ENCODE measurements around the gene MTPN. TPM values are rescaled to one million over a fixed set of nuclear protein-coding genes. Genes with fewer than 3 reads are reported as not detected.

Gene MTPN
- total and polyA plus RNA-seq, 10 of the 15 experiments (the other 5 are each of a cell fraction or from before 2014, with no cell fraction given), result 38.7 to 146 (median 85.4) TPM

- SMC1A ChIA-PET (ENCODE audit: uncharacterized antibody, unreplicated experiment), result interaction anchor here (0.9 to 1.9 kb wide), 5 partner anchors 10 to 72 kb away, joined by 3 to 4 read pairs (median 3); no protein-coding TSS in a partner anchor
- RAD21 ChIA-PET (ENCODE audit: unreplicated experiment), result no interaction called here
- ATAC-seq (peak; percentile 38), DNase-seq (ENCODE audit: low read depth, low spot score) (no peak), FAIRE-seq (no peak)
- intact Hi-C loops (cut with micrococcal nuclease; ENCODE audit: unreplicated experiment) (no loop called here), in situ Hi-C loops (cut with MboI) (no loop called here)
- TF ChIP-seq CHD4 (IDR thresholded peaks at IDR 0.05), result no peak
- TF ChIP-seq RCOR1 (conservative IDR thresholded peaks at IDR 0.05; ENCODE audit: low read depth, low read length), result no peak
- TF ChIP-seq ATF7 (IDR thresholded peaks at IDR 0.05; ENCODE audit: low read depth), result peak; percentile 91
- no peak for TF ChIP-seq ZNF274 (IDR thresholded peaks at IDR 0.05; ENCODE audit: insufficient read depth, insufficient read length)
- TF ChIP-seq E2F4 (IDR thresholded peaks at IDR 0.05; ENCODE audit: low read depth, low read length), result no peak
- TF ChIP-seq RELB (IDR thresholded peaks at IDR 0.05; ENCODE audit: low read depth), result no peak
- TF ChIP-seq BRCA1 (IDR thresholded peaks at IDR 0.05; ENCODE audit: low read depth, low read length), result no peak
- TF ChIP-seq RUNX3 (IDR thresholded peaks at IDR 0.05; ENCODE audit: low read length), result no peak
- no peak for TF ChIP-seq RBBP5 (conservative IDR thresholded peaks at IDR 0.05)
- no peak for TF ChIP-seq SIN3A (IDR thresholded peaks at IDR 0.05; ENCODE audit: low read depth, low read length)
- TF ChIP-seq, protein P1, sequence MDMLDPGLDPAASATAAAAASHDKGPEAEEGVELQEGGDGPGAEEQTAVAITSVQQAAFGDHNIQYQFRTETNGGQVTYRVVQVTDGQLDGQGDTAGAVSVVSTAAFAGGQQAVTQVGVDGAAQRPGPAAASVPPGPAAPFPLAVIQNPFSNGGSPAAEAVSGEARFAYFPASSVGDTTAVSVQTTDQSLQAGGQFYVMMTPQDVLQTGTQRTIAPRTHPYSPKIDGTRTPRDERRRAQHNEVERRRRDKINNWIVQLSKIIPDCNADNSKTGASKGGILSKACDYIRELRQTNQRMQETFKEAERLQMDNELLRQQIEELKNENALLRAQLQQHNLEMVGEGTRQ (IDR thresholded peaks at IDR 0.05; ENCODE audit: borderline replicate concordance, low read depth, low read length), result no peak
- TF ChIP-seq TAF1 (IDR thresholded peaks at IDR 0.05; ENCODE audit: borderline replicate concordance, low read depth, low read length), result no peak
- TF ChIP-seq DPF2 (IDR thresholded peaks at IDR 0.05), result no peak
- TF ChIP-seq JUNB (IDR thresholded peaks at IDR 0.05), result peak; percentile 34; the same call in 1 of the 2 replicates
- TF ChIP-seq NRF1 (conservative IDR thresholded peaks at IDR 0.05; ENCODE audit: low read depth, low read length), result no peak
- TF ChIP-seq, protein P2, sequence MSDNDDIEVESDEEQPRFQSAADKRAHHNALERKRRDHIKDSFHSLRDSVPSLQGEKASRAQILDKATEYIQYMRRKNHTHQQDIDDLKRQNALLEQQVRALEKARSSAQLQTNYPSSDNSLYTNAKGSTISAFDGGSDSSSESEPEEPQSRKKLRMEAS (IDR thresholded peaks at IDR 0.05; ENCODE audit: low read depth, low read length), result no peak
- TF ChIP-seq STAT1 (conservative IDR thresholded peaks at IDR 0.05), result no peak
- Histone ChIP-seq H3K4me2 (ENCODE audit: control insufficient read depth, insufficient read depth) (no peak overlapping the region), H3K27ac (ENCODE audit: control insufficient read depth, insufficient read depth) (no peak overlapping the region), H3K9ac (ENCODE audit: control insufficient read depth, insufficient read depth, low read length) (no peak overlapping the region), H3K9me3 (replicated peaks; ENCODE audit: control insufficient read depth, insufficient read depth, low read length) (no peaks in the 10 kb centered on the region), H3K4me3 (no peak overlapping the region), H3K4me1 (ENCODE audit: control insufficient read depth, insufficient read depth, low read length) (no peaks in the 10 kb centered on the region), H3K79me2 (ENCODE audit: control insufficient read depth, insufficient read depth, low read length) (no peaks in the 10 kb centered on the region), H3K36me3 (ENCODE audit: control insufficient read depth in 2 of 2, insufficient read depth in 2 of 2, low read length in 1 of 2) (no peaks in the 10 kb centered on the region), H3K27me3 (replicated peaks in 1 of 2; ENCODE audit: control insufficient read depth in 2 of 2, insufficient read depth in 2 of 2, low read length in 1 of 2) (no peaks in the 10 kb centered on the region), H4K20me1 (ENCODE audit: control insufficient read depth, insufficient read depth) (no peaks in the 10 kb centered on the region), H2AFZ (ENCODE audit: control insufficient read depth, low read depth, low read length) (no peak overlapping the region)
- BruUV-seq (replicated peaks), result no TSS peak
- POLR2A ChIA-PET, result no interaction called here
- CTCF ChIA-PET, result interaction anchor here (1.1 kb wide), 1 partner anchor 16 kb away, joined by 4 read pairs; no protein-coding TSS in a partner anchor
- WGBS (ENCODE audit: insufficient coverage, insufficient replicate concordance, low lambda C conversion rate, missing lambda C conversion rate), result 0% methylated on average over 2 of the region's 2 CpGs
Measured at GRCh38 chr7:135910393-135911036, 66.6 kb downstream of the MTPN start.

Data from GM12878 (cell line).